ENCODE results near the gene RAP1GAP.
"Not testable (repeated sequence)": the region's sequence is repeated elsewhere in the genome, so short reads cannot be mapped to it uniquely, and the experiment has no call there.

The RAP1GAP gene

DNA sequence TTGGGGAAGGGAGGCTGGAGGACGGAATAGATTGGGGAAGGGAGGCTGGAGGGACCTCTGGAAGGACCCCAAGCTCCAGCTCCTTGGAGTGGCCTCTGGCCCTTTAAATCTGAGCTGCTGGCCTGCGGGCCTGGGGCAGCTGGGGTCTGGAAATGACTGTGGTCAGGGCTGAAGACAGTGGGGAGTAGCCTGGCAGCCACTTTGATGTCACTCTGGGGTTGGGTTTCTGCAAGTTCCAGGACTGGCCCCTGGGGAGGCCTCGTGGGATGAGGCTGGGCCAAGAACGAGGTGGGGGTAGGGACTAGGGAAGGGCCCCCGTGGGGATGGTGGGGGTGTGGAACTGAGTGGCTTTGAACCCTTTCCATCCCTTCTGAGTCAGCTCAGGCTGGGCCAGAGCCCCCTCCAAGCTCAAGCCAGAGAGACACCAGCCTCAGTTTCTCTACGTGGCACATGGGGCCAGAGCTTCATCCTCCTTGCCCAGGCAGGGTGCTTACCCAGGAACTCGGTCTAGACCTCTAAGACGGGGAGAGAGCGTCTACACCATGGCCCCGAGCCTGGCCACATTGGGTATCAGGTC is 100.3 kb downstream of the RAP1GAP start:
- H3K4me3 ChIP-seq (ENCODE audit: low read length): no peak overlapping the region
- DNase-seq (ENCODE audit: low read depth, low spot score): no peak

DNA sequence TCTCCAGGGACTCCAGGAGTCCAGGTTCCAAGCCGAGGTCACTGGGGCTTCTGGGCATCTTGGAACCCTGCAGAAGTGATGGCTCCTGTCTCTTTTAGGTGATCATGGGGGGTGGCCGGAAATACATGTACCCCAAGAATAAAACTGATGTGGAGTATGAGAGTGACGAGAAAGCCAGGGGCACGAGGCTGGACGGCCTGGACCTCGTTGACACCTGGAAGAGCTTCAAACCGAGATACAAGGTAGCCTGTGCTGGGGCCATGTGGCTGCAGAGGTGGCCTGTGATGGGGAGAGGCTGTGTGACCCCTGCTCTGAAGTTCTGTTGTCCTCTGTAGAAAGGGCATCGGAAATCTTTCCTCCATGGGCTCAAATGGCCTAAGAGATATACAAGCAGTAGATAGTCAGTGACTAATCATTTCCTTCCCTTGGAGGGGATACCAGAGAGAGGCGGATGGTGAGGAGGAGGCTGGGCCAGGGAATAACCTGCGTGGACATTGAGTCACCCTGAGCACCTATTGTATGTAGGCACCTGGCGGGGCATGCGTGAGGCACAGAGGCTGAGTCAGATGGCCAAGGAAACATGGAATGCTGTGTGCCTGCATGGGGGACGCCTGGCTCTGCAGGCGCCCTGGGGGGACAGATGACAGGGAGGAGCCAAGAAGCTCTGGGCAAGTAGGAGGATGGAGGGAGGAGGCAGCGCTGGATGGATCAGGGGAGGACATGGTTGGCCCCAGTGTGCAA is 101.0 kb downstream of the RAP1GAP start:
- DNase-seq (ENCODE audit: low read depth, low spot score): no peak
- no peak overlapping the region for H3K4me3 ChIP-seq (ENCODE audit: low read length)

DNA sequence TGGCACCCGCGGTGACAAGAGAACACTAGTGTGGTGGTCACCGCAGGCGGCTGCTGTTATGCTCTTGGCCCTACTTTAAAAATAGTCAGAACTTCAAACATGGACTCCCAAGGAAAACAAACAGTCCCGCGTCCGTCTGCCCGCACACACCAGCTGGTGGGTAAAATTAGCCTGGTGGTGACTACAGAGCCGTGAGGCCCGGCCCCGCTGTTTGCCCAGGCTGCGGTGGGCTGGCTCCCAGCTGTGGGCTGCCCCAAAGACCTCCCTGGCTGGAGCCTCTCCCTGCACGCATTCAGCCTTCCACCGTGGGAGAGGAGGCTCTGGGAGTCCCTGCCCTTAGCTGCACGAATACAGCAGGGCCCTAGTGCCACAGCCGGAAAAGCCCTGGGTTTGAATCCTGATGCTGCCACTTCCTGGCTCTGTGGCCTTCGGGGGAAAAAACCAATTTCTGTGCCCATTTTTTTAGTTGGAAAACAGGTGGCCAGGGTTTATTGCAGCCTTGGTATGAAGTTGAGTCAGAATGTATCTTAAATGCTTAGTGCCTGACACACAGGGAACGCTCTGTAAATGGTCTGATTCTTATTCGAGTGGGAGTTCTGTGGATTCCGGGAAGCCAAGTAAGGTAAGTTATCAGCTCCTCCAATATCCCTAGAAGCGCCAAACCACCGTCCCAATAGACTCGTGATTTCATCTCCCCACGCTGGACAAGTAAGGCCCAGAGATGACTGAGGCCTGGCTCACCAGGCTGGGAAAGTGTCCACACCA is 101.7 kb downstream of the RAP1GAP start:
- DNase-seq (ENCODE audit: low read depth, low spot score): no peak
- no peak overlapping the region for H3K4me3 ChIP-seq (ENCODE audit: low read length)

GRCh38 chr1:21566361-21566760 is 102.8 kb downstream of the RAP1GAP start:
- H3K4me3 ChIP-seq (ENCODE audit: low read length); DNase-seq (ENCODE audit: low read depth, low spot score): not testable (repeated sequence)

DNA sequence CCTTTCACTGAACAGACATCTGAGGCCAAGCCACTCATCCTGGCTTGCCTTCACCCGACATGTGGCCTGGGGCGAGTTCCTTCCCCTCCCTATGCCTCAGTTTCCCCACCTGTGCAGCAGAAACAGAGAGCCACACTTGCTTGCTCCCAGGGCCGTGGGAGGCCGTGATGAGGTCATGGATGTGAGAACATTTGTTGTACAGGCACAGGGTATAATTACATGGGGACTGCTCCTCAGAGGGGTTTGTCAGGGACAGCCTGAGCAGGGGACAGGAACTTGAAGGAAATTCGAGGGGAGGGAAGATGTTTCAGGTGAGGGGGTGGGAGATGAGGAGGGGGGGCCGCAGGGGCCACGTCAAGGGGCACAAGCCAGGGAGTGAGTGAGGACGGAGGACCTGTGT is 103.9 kb downstream of the RAP1GAP start:
- no peak for DNase-seq (ENCODE audit: low read depth, low spot score)
- no peak overlapping the region for H3K4me3 ChIP-seq (ENCODE audit: low read length)

DNA sequence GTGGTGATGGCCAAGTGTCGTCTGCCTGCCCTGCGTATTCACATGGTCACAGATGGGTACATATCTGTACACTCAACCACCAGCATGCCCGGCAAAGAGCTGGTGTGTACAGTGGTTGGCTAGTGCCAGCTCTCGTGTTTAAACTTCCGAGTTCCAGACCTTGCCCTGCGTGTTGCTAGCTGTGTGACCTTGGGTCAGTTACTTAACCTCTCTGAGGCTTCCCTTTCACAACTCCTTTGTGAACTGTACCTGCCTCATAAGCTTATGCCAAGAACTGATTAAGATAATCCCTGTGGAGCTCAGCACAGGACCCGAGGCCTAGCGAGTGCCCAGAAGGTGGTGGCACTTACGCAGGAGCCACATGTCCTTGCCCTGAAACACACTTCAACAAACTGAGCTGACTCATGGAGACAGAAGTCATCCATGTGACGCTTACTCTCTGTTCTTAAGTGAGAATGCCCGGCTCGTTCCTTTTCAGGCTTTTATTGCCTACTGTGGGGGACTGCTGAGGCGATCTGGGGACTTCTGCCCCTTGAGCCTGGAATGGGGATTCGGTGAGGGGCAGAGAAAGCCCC is 104.5 kb downstream of the RAP1GAP start:
- DNase-seq (ENCODE audit: low read depth, low spot score): no peak
- no peak overlapping the region for H3K4me3 ChIP-seq (ENCODE audit: low read length)

DNA sequence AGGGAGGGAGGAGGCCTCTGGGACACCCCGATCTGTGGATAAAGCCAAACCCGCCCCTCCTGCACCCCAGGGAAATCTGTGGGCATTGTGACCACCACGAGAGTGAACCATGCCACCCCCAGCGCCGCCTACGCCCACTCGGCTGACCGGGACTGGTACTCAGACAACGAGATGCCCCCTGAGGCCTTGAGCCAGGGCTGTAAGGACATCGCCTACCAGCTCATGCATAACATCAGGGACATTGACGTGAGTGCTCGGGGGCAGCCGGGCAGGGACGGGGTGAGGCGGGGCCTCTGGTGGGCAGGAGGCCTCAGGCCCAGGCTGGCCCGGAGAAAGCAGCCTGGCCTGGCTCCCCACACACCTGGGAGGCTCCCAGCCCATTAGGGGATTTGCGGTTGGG is 105.2 kb downstream of the RAP1GAP start:
- no peak for DNase-seq (ENCODE audit: low read depth, low spot score)
- no peak overlapping the region for H3K4me3 ChIP-seq (ENCODE audit: low read length)

DNA sequence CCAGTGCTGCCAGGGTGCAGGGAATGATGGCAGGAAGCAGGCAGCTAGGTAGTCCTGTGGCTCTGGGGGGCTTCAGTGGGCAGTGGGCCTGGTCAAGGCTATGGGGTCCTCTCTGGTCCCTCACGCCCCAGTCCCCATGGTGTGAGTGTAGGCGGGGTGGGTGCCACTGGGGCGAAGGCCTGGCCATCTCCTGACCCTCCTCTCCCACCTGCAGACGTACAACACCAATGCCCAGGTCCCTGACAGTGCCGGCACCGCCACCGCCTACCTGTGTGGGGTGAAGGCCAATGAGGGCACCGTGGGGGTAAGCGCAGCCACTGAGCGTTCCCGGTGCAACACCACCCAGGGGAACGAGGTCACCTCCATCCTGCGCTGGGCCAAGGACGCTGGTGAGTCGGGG is 106.3 kb downstream of the RAP1GAP start:
- DNase-seq (ENCODE audit: low read depth, low spot score): no peak
- H3K4me3 ChIP-seq (ENCODE audit: low read length): no peak overlapping the region

- H3K4me3 ChIP-seq (ENCODE audit: low read length): no peak overlapping the region
- no peak for DNase-seq (ENCODE audit: low read depth, low spot score)
Measured at GRCh38 chr1:21560916-21561638, 108.1 kb downstream of the RAP1GAP start.

DNA sequence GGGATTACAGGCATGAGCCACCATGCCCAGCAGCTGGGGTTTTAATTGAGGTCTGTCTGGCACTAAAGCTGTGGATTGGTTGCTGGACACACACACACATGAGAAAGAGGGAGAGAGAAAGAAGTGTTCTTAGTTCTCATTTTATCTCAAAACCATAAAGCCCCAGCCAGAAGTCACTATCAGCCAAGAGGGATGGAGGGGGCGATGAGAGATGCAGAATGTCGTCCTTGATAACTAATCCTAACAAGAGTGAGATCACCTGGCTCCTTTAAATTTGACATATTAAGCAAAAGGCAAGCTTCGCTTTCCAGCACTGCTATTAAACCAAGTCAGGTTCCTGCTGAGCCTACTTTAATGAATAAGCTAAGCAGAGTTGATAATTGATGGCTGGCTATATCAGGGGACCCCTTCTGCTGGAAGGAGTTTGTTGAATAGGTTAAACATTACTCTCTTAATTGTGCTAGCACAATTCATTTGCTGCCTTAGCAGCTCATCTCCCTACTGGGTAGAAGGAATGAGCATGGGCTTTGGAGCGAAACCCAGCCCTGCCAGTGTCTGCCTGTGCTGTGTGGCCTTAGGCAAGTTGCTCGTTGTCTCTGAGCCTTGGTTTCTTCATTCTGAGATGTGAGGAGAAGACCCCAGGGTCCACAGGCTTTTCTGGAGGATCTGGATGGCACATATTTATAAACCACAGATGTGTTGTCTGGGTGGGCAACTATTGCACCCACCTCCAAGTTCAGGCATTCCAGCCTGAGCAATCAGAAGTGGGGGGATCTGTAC is 109.2 kb downstream of the RAP1GAP start:
- no peak for DNase-seq (ENCODE audit: low read depth, low spot score)
- no peak overlapping the region for H3K4me3 ChIP-seq (ENCODE audit: low read length)

DNA sequence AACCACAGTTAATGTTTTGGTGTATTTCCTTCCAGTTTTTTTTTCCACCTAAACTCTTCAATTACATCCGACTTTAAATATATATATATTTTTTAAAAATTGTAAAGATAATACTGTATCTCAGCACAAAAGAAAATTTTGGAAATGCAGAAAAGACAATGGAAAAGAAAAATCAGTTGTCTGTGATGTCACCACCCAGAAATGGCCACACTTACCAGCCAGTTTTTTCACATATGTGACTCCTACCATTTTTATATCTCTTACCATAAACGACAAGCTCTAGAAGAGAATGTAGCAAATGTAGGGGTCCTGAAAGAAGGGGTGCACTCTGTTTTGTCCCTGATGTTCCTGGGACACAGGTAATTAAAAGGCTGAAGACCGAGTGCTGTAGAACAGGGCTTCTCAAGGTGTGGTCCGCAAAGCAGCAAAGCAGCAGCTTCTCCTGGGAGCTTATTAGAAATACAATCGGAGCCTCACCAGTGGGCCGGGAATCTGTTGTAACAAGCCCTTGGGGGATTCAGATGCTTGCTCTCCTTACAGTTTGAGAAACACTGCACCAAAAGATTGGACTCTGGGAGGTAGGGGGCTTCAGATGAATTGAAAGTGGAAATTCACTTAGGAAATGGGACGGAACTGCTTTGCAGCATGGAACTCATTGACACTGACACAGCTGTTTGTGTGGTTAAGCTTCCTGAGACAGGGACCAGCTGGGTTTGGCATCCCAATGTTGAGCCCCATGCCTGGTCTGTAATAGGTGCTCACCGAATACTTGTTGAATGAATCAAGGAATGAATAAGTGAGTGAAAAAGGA is 115.8 kb downstream of the RAP1GAP start:
- DNase-seq (ENCODE audit: low read depth, low spot score): no peak
- H3K4me3 ChIP-seq (ENCODE audit: low read length): no peak overlapping the region

GRCh38 chr1:21552715-21553114 is 116.4 kb downstream of the RAP1GAP start:
- peak; percentile 15 for DNase-seq (ENCODE audit: low read depth, low spot score)
- H3K4me3 ChIP-seq (ENCODE audit: low read length): no peak overlapping the region

GRCh38 chr1:21550866-21551475 is 118.2 kb downstream of the RAP1GAP start:
- H3K4me3 ChIP-seq (ENCODE audit: low read length): no peak overlapping the region
- no peak for DNase-seq (ENCODE audit: low read depth, low spot score)

GRCh38 chr1:21550097-21550496 is 119.1 kb downstream of the RAP1GAP start:
- H3K4me3 ChIP-seq (ENCODE audit: low read length): no peak overlapping the region
- DNase-seq (ENCODE audit: low read depth, low spot score): no peak

DNA sequence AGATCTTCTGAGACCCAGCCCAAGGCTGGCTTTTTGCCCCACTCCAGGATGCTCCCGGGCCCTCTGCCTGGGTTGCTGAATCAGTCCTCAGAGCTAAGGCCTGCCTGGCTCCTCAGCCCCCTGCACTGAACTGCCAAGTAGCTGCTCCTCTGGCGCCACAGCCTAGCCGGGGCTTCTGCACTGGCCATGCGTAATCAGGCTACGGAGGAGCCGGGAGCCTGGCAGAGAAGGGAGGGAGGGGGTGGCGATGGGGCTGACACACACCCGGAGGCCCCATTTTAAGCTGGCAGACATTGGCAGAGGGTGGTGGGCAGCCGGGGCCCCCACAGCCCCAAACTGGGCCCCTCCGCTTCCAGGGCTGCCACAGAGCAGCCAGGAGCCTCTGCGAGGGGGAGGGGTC is 121.3 kb downstream of the RAP1GAP start:
- no peak for DNase-seq (ENCODE audit: low read depth, low spot score)
- H3K4me3 ChIP-seq (ENCODE audit: low read length): no peak overlapping the region
